ENCODE results near the gene CEP164. TPM values are rescaled to one million over a fixed set of nuclear protein-coding genes. Genes with fewer than 3 reads are reported as not detected.

The CEP164 gene
- total RNA-seq: 10 to 100 TPM; 35.7 to 44.0 (median 36.5) TPM

- Mint-ChIP-seq H3K9me3 (no peaks in the 10 kb centered on the region), H3K4me1 (ENCODE audit: low read depth) (peaks cover 16% of the 10 kb centered on the region), H3K36me3 (ENCODE audit: insufficient read depth) (peaks cover 5% of the 10 kb centered on the region), H3K4me3 (no peak within 1 kb of the TSS), H3K27me3 (ENCODE audit: low read depth) (no peaks in the 10 kb centered on the region)
- ATAC-seq (peak; percentile 97 to 98), DNase-seq (peak; percentile 91)
Observed at GRCh38 chr11:117327567-117328374, at the start of gene CEP164. TSS of gene CEP164 (plus strand) at chr11:117327854. CDS start at chr11:117338587, 10,733 bp downstream.

- Mint-ChIP-seq H3K9me3 (no peaks in the 10 kb centered on the region), H3K27me3 (ENCODE audit: low read depth) (no peaks in the 10 kb centered on the region), H3K4me3 (no peak overlapping the region), H3K4me1 (ENCODE audit: low read depth) (peaks cover 58% of the 10 kb centered on the region), H3K36me3 (ENCODE audit: insufficient read depth) (peaks cover 29% of the 10 kb centered on the region)
- ATAC-seq (no peak), DNase-seq (no peak)
Observed at GRCh38 chr11:117278347-117278746, 49.3 kb upstream of the CEP164 start.

GRCh38 chr11:117279711-117280376, 47.8 kb upstream of the CEP164 start:
- H3K9me3 Mint-ChIP-seq: no peaks in the 10 kb centered on the region
- H3K27me3 Mint-ChIP-seq (ENCODE audit: low read depth): no peaks in the 10 kb centered on the region
- peak overlapping the region; percentile 64 for H3K4me3 Mint-ChIP-seq
- H3K36me3 Mint-ChIP-seq (ENCODE audit: insufficient read depth): peaks cover 27% of the 10 kb centered on the region
- H3K4me1 Mint-ChIP-seq (ENCODE audit: low read depth): peaks cover 52% of the 10 kb centered on the region
- DNase-seq: no peak
- no peak for ATAC-seq

- Mint-ChIP-seq H3K27me3 (ENCODE audit: low read depth) (no peaks in the 10 kb centered on the region), H3K4me1 (ENCODE audit: low read depth) (peaks cover 40% of the 10 kb centered on the region), H3K4me3 (peak overlapping the region; percentile 64), H3K9me3 (no peaks in the 10 kb centered on the region), H3K36me3 (ENCODE audit: insufficient read depth) (peaks cover 30% of the 10 kb centered on the region)
- DNase-seq (no peak), ATAC-seq (no peak)
Observed at GRCh38 chr11:117281159-117281558, 46.5 kb upstream of the CEP164 start.

GRCh38 chr11:117281869-117282268, 45.8 kb upstream of the CEP164 start:
- Mint-ChIP-seq H3K36me3 (ENCODE audit: insufficient read depth) (peaks cover 37% of the 10 kb centered on the region), H3K9me3 (no peaks in the 10 kb centered on the region), H3K27me3 (ENCODE audit: low read depth) (no peaks in the 10 kb centered on the region), H3K4me3 (no peak overlapping the region), H3K4me1 (ENCODE audit: low read depth) (peaks cover 44% of the 10 kb centered on the region)
- DNase-seq (no peak), ATAC-seq (no peak)

- no peak overlapping the region for H3K4me3 Mint-ChIP-seq
- peaks cover 46% of the 10 kb centered on the region for H3K4me1 Mint-ChIP-seq (ENCODE audit: low read depth)
- peaks cover 37% of the 10 kb centered on the region for H3K36me3 Mint-ChIP-seq (ENCODE audit: insufficient read depth)
- no peaks in the 10 kb centered on the region for H3K27me3 Mint-ChIP-seq (ENCODE audit: low read depth)
- ATAC-seq (no peak), DNase-seq (no peak)
- H3K9me3 Mint-ChIP-seq: no peaks in the 10 kb centered on the region
Observed at GRCh38 chr11:117282956-117283355, 44.7 kb upstream of the CEP164 start.

GRCh38 chr11:117284053-117284452, 43.6 kb upstream of the CEP164 start:
- H3K4me1 Mint-ChIP-seq (ENCODE audit: low read depth): peaks cover 39% of the 10 kb centered on the region
- DNase-seq (no peak), ATAC-seq (no peak)
- H3K36me3 Mint-ChIP-seq (ENCODE audit: insufficient read depth): peaks cover 39% of the 10 kb centered on the region
- no peaks in the 10 kb centered on the region for H3K9me3 Mint-ChIP-seq
- H3K27me3 Mint-ChIP-seq (ENCODE audit: low read depth): no peaks in the 10 kb centered on the region
- H3K4me3 Mint-ChIP-seq: no peak overlapping the region

- ATAC-seq: no peak
- no peaks in the 10 kb centered on the region for H3K9me3 Mint-ChIP-seq
- no peaks in the 10 kb centered on the region for H3K27me3 Mint-ChIP-seq (ENCODE audit: low read depth)
- H3K4me1 Mint-ChIP-seq (ENCODE audit: low read depth): peaks cover 17% of the 10 kb centered on the region
- H3K4me3 Mint-ChIP-seq: no peak overlapping the region
- peaks cover 49% of the 10 kb centered on the region for H3K36me3 Mint-ChIP-seq (ENCODE audit: insufficient read depth)
- DNase-seq: no peak
Observed at GRCh38 chr11:117286588-117286987, 41.1 kb upstream of the CEP164 start.

- Mint-ChIP-seq H3K4me3 (no peak overlapping the region), H3K9me3 (no peaks in the 10 kb centered on the region), H3K4me1 (ENCODE audit: low read depth) (peaks cover 8% of the 10 kb centered on the region), H3K27me3 (ENCODE audit: low read depth) (no peaks in the 10 kb centered on the region), H3K36me3 (ENCODE audit: insufficient read depth) (peaks cover 39% of the 10 kb centered on the region)
- ATAC-seq (no peak), DNase-seq (no peak)
Observed at GRCh38 chr11:117287668-117288067, 40.0 kb upstream of the CEP164 start.

- Mint-ChIP-seq H3K9me3 (no peaks in the 10 kb centered on the region), H3K27me3 (ENCODE audit: low read depth) (no peaks in the 10 kb centered on the region), H3K36me3 (ENCODE audit: insufficient read depth) (peaks cover 34% of the 10 kb centered on the region), H3K4me3 (no peak overlapping the region), H3K4me1 (ENCODE audit: low read depth) (peaks cover 6% of the 10 kb centered on the region)
- no peak for ATAC-seq
- DNase-seq: no peak
Observed at GRCh38 chr11:117289795-117290194, 37.9 kb upstream of the CEP164 start.

- DNase-seq: no peak
- Mint-ChIP-seq H3K4me3 (no peak within 1 kb of the TSS), H3K4me1 (ENCODE audit: low read depth) (peaks cover 6% of the 10 kb centered on the region), H3K27me3 (ENCODE audit: low read depth) (no peaks in the 10 kb centered on the region), H3K36me3 (ENCODE audit: insufficient read depth) (peaks cover 26% of the 10 kb centered on the region), H3K9me3 (no peaks in the 10 kb centered on the region)
- ATAC-seq: no peak
Observed at GRCh38 chr11:117290809-117291396, 36.8 kb upstream of the CEP164 start, which contains the start of gene BACE1-AS. TSS of gene BACE1-AS (plus strand) at chr11:117291346.

GRCh38 chr11:117292616-117293015, 35.0 kb upstream of the CEP164 start:
- Mint-ChIP-seq H3K4me1 (ENCODE audit: low read depth) (no peaks in the 10 kb centered on the region), H3K36me3 (ENCODE audit: insufficient read depth) (peaks cover 18% of the 10 kb centered on the region), H3K4me3 (no peak overlapping the region), H3K9me3 (no peaks in the 10 kb centered on the region), H3K27me3 (ENCODE audit: low read depth) (no peaks in the 10 kb centered on the region)
- no peak for DNase-seq
- ATAC-seq: no peak

- H3K36me3 Mint-ChIP-seq (ENCODE audit: insufficient read depth): peaks cover 6% of the 10 kb centered on the region
- H3K9me3 Mint-ChIP-seq: no peaks in the 10 kb centered on the region
- ATAC-seq (no peak), DNase-seq (no peak)
- no peaks in the 10 kb centered on the region for H3K4me1 Mint-ChIP-seq (ENCODE audit: low read depth)
- H3K27me3 Mint-ChIP-seq (ENCODE audit: low read depth): no peaks in the 10 kb centered on the region
- H3K4me3 Mint-ChIP-seq: no peak overlapping the region
Observed at GRCh38 chr11:117295438-117296137, 32.1 kb upstream of the CEP164 start.

- no peak for DNase-seq
- Mint-ChIP-seq H3K27me3 (ENCODE audit: low read depth) (no peaks in the 10 kb centered on the region), H3K9me3 (no peaks in the 10 kb centered on the region), H3K4me3 (no peak overlapping the region), H3K36me3 (ENCODE audit: insufficient read depth) (no peaks in the 10 kb centered on the region), H3K4me1 (ENCODE audit: low read depth) (no peaks in the 10 kb centered on the region)
- ATAC-seq: no peak
Observed at GRCh38 chr11:117296881-117297280, 30.8 kb upstream of the CEP164 start.

Data from activated T-cell treated with anti-CD3 and anti-CD28 coated beads, Interleukin-2, amount 50 U/mL, for 4 hours (primary cell).